ENCODE data around the gene SH3D21.
A peak's percentile ranks its signal among the peaks of the same experiment; 100 is the strongest.

SH3D21 gene

DNA sequence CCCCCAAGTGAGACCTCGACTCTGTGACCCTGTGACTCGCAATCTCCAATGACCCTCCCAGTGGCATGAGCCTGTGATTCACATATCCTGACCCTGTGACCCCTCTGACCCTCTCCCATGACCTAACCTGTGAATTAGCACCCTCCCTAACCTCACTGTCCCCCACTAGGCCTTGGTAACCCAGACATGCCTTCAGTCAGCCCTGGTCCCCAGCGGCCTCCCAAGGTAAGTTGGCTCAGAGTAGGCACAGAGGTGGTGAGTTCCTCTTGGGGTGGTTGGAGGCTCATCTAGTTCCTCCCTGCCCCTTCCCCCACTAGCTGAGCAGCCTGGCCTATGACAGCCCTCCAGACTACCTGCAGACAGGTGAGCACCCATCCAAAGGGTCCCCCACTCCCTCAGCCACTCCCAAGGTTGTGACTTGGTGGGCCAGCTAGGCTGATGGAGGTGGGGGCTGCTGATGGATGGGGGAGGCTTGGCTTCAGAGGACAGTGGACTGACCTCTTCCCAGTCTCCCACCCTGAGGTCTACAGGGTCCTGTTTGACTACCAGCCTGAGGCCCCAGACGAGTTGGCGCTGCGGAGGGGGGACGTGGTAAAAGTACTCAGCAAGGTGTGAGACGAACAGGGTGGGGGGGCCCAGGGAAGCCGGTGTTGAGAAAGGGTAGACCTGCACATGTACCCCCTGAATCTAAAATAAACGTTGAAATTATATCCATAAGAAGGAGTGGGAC, 1.6 kb downstream of the SH3D21 start:
- no peak for DNase-seq (ENCODE audit: low spot score)
- Histone ChIP-seq H4K91ac (ENCODE audit: low read depth, low read length, poor library complexity) (no peak overlapping the region), H3K4me1 (ENCODE audit: control insufficient read depth in 2 of 2, insufficient read depth in 1 of 2, low read depth in 1 of 2, low read length in 2 of 2) (peaks cover 5 to 15% of the 10 kb centered on the region in 2 donors), H2BK120ac (ENCODE audit: low read depth, low read length) (peak overlapping the region; percentile 5), H2BK12ac (ENCODE audit: low read length) (no peak overlapping the region), H2BK5ac (ENCODE audit: low read length) (no peak overlapping the region), H3K18ac (ENCODE audit: low read length) (peak overlapping the region; percentile 94), H2AK5ac (ENCODE audit: low read depth, low read length) (no peak overlapping the region), H2AFZ (ENCODE audit: low read length) (no peak overlapping the region), H3K4me2 (ENCODE audit: insufficient read depth, low read length, poor library complexity, severe bottlenecking) (peak overlapping the region; percentile 95), H3K27ac (replicated peaks; ENCODE audit: low read length) (no peak overlapping the region), H3K9me3 (replicated peaks in 1 of 2; ENCODE audit: control insufficient read depth in 2 of 2, insufficient read depth in 1 of 2, low read depth in 1 of 2, low read length in 2 of 2) (no peaks in the 10 kb centered on the region), H3K27me3 (ENCODE audit: control insufficient read depth in 3 of 3, insufficient read depth in 3 of 3, low read depth in 1 of 3, low read length in 3 of 3) (no peaks in the 10 kb centered on the region), H3K4me3 (ENCODE audit: low read length in 2 of 2) (no peak overlapping the region), H2BK15ac (ENCODE audit: low read length) (peak overlapping the region; percentile 71), H3K9ac (ENCODE audit: low read depth, low read length, poor library complexity) (peak overlapping the region; percentile 95), H3K4ac (ENCODE audit: low read length) (no peak overlapping the region), H4K8ac (ENCODE audit: low read depth, low read length) (no peak overlapping the region), H3K79me1 (ENCODE audit: low read depth, low read length) (no peaks in the 10 kb centered on the region), H3K14ac (ENCODE audit: low read length) (peak overlapping the region; percentile 5), H3K36me3 (replicated peaks in 1 of 2; ENCODE audit: control insufficient read depth in 2 of 2, insufficient read depth in 2 of 2, low read length in 2 of 2) (peaks cover 9 to 83% of the 10 kb centered on the region in 2 donors), H3K23ac (ENCODE audit: low read depth, low read length, poor library complexity) (peak overlapping the region; percentile 80)
- no CpG with 5 or more reads among the region's 10 CpGs for WGBS, 2 donors (ENCODE audit: extremely low coverage in 2 of 2, insufficient read length in 2 of 2, insufficient replicate concordance in 1 of 2)

- Histone ChIP-seq H3K14ac (ENCODE audit: low read length) (no peak overlapping the region), H3K36me3 (replicated peaks in 1 of 2; ENCODE audit: control insufficient read depth in 2 of 2, insufficient read depth in 2 of 2, low read length in 2 of 2) (peaks cover 2 to 67% of the 10 kb centered on the region in 2 donors), H4K91ac (ENCODE audit: low read depth, low read length, poor library complexity) (no peak overlapping the region), H3K4ac (ENCODE audit: low read length) (no peak overlapping the region), H3K79me1 (ENCODE audit: low read depth, low read length) (no peaks in the 10 kb centered on the region), H3K9me3 (replicated peaks in 1 of 2; ENCODE audit: control insufficient read depth in 2 of 2, insufficient read depth in 1 of 2, low read depth in 1 of 2, low read length in 2 of 2) (peaks cover 0 to 3% of the 10 kb centered on the region in 2 donors), H2BK5ac (ENCODE audit: low read length) (no peak overlapping the region), H3K4me2 (ENCODE audit: insufficient read depth, low read length, poor library complexity, severe bottlenecking) (no peak overlapping the region), H3K18ac (ENCODE audit: low read length) (no peak overlapping the region), H3K4me3 (ENCODE audit: low read length in 2 of 2) (no peak overlapping the region), H3K27ac (replicated peaks; ENCODE audit: low read length) (no peak overlapping the region), H2BK12ac (ENCODE audit: low read length) (no peak overlapping the region), H3K9ac (ENCODE audit: low read depth, low read length, poor library complexity) (no peak overlapping the region), H4K8ac (ENCODE audit: low read depth, low read length) (no peak overlapping the region), H3K27me3 (ENCODE audit: control insufficient read depth in 3 of 3, insufficient read depth in 3 of 3, low read depth in 1 of 3, low read length in 3 of 3) (no peaks in the 10 kb centered on the region), H2BK120ac (ENCODE audit: low read depth, low read length) (no peak overlapping the region), H2BK15ac (ENCODE audit: low read length) (no peak overlapping the region), H3K23ac (ENCODE audit: low read depth, low read length, poor library complexity) (no peak overlapping the region), H2AK5ac (ENCODE audit: low read depth, low read length) (no peak overlapping the region), H2AFZ (ENCODE audit: low read length) (no peak overlapping the region), H3K4me1 (ENCODE audit: control insufficient read depth in 2 of 2, insufficient read depth in 1 of 2, low read depth in 1 of 2, low read length in 2 of 2) (peaks cover 0 to 15% of the 10 kb centered on the region in 2 donors)
- no CpG with 5 or more reads among the region's 7 CpGs for WGBS, 2 donors (ENCODE audit: extremely low coverage in 2 of 2, insufficient read length in 2 of 2, insufficient replicate concordance in 1 of 2)
- no peak for DNase-seq (ENCODE audit: low spot score)
Observed at GRCh38 chr1:36309397-36309796, 3.2 kb downstream of the SH3D21 start.

GRCh38 chr1:36320291-36320761, 14.2 kb downstream of the SH3D21 start:
- no peaks in the 10 kb centered on the region for H3K79me1 ChIP-seq (ENCODE audit: low read depth, low read length)
- peak overlapping the region in 1 of 2 donors; percentile 75 for H3K4me3 ChIP-seq (ENCODE audit: low read length in 2 of 2)
- peaks cover 0 to 38% (median 2%) of the 10 kb centered on the region in 3 experiments for H3K27me3 ChIP-seq (ENCODE audit: control insufficient read depth in 3 of 3, insufficient read depth in 3 of 3, low read depth in 1 of 3, low read length in 3 of 3)

GRCh38 chr1:36320767-36321118, 14.6 kb downstream of the SH3D21 start:
- peak overlapping the region; percentile 16 for H2AK5ac ChIP-seq (ENCODE audit: low read depth, low read length)
- H3K14ac ChIP-seq (ENCODE audit: low read length), result no peak overlapping the region
- H3K9ac ChIP-seq (ENCODE audit: low read depth, low read length, poor library complexity), result peak overlapping the region; percentile 64
- peak overlapping the region in 1 of 2 donors; percentile 75 for H3K4me3 ChIP-seq (ENCODE audit: low read length in 2 of 2)
- H4K8ac ChIP-seq (ENCODE audit: low read depth, low read length), result no peak overlapping the region
- H3K27ac ChIP-seq (replicated peaks; ENCODE audit: low read length), result no peak overlapping the region
- no peak overlapping the region for H2BK12ac ChIP-seq (ENCODE audit: low read length)
- peak overlapping the region; percentile 89 for H3K4me2 ChIP-seq (ENCODE audit: insufficient read depth, low read length, poor library complexity, severe bottlenecking)
- H3K4me1 ChIP-seq (ENCODE audit: control insufficient read depth in 2 of 2, insufficient read depth in 1 of 2, low read depth in 1 of 2, low read length in 2 of 2), result peaks cover 14 to 25% of the 10 kb centered on the region in 2 donors
- H3K36me3 ChIP-seq (replicated peaks in 1 of 2; ENCODE audit: control insufficient read depth in 2 of 2, insufficient read depth in 2 of 2, low read length in 2 of 2), result peaks cover 0 to 47% of the 10 kb centered on the region in 2 donors
- no CpG with 5 or more reads among the region's 23 CpGs for WGBS, 2 donors (ENCODE audit: extremely low coverage in 2 of 2, insufficient read length in 2 of 2, insufficient replicate concordance in 1 of 2)
- H3K4ac ChIP-seq (ENCODE audit: low read length), result no peak overlapping the region
- no peaks in the 10 kb centered on the region for H3K79me1 ChIP-seq (ENCODE audit: low read depth, low read length)
- H3K18ac ChIP-seq (ENCODE audit: low read length), result peak overlapping the region; percentile 22
- H4K91ac ChIP-seq (ENCODE audit: low read depth, low read length, poor library complexity), result no peak overlapping the region
- no peak overlapping the region for H2AFZ ChIP-seq (ENCODE audit: low read length)
- peak overlapping the region; percentile 98 for H3K23ac ChIP-seq (ENCODE audit: low read depth, low read length, poor library complexity)
- peak overlapping the region; percentile 32 for H2BK15ac ChIP-seq (ENCODE audit: low read length)
- peaks cover 0 to 38% (median 2%) of the 10 kb centered on the region in 3 experiments for H3K27me3 ChIP-seq (ENCODE audit: control insufficient read depth in 3 of 3, insufficient read depth in 3 of 3, low read depth in 1 of 3, low read length in 3 of 3)
- no peak overlapping the region for H2BK120ac ChIP-seq (ENCODE audit: low read depth, low read length)
- H3K9me3 ChIP-seq (replicated peaks in 1 of 2; ENCODE audit: control insufficient read depth in 2 of 2, insufficient read depth in 1 of 2, low read depth in 1 of 2, low read length in 2 of 2), result peaks cover 0 to 2% of the 10 kb centered on the region in 2 donors
- no peak overlapping the region for H2BK5ac ChIP-seq (ENCODE audit: low read length)
- no peak for DNase-seq (ENCODE audit: low spot score)

More at GRCh38 chr1:36320291-36320761, 14.2 kb downstream of the SH3D21 start:
- Histone ChIP-seq H2AFZ (ENCODE audit: low read length) (no peak overlapping the region), H3K9me3 (replicated peaks in 1 of 2; ENCODE audit: control insufficient read depth in 2 of 2, insufficient read depth in 1 of 2, low read depth in 1 of 2, low read length in 2 of 2) (peaks cover 0 to 2% of the 10 kb centered on the region in 2 donors), H3K4ac (ENCODE audit: low read length) (no peak overlapping the region), H2BK120ac (ENCODE audit: low read depth, low read length) (no peak overlapping the region), H2BK5ac (ENCODE audit: low read length) (no peak overlapping the region), H3K36me3 (replicated peaks in 1 of 2; ENCODE audit: control insufficient read depth in 2 of 2, insufficient read depth in 2 of 2, low read length in 2 of 2) (peaks cover 0 to 51% of the 10 kb centered on the region in 2 donors), H3K4me2 (ENCODE audit: insufficient read depth, low read length, poor library complexity, severe bottlenecking) (peak overlapping the region; percentile 89), H4K8ac (ENCODE audit: low read depth, low read length) (no peak overlapping the region), H3K14ac (ENCODE audit: low read length) (no peak overlapping the region), H4K91ac (ENCODE audit: low read depth, low read length, poor library complexity) (no peak overlapping the region), H2BK15ac (ENCODE audit: low read length) (peak overlapping the region; percentile 32), H2BK12ac (ENCODE audit: low read length) (no peak overlapping the region), H3K18ac (ENCODE audit: low read length) (peak overlapping the region; percentile 22), H3K27ac (replicated peaks; ENCODE audit: low read length) (no peak overlapping the region), H3K4me1 (ENCODE audit: control insufficient read depth in 2 of 2, insufficient read depth in 1 of 2, low read depth in 1 of 2, low read length in 2 of 2) (peaks cover 14 to 25% of the 10 kb centered on the region in 2 donors), H2AK5ac (ENCODE audit: low read depth, low read length) (peak overlapping the region; percentile 16), H3K23ac (ENCODE audit: low read depth, low read length, poor library complexity) (peak overlapping the region; percentile 98), H3K9ac (ENCODE audit: low read depth, low read length, poor library complexity) (peak overlapping the region; percentile 64)
- no peak for DNase-seq (ENCODE audit: low spot score)
- no CpG with 5 or more reads among the region's 16 CpGs for WGBS, 2 donors (ENCODE audit: extremely low coverage in 2 of 2, insufficient read length in 2 of 2, insufficient replicate concordance in 1 of 2)

Measured in neuronal stem cell (in vitro differentiated cells).